GM21723 (cell line): ENCODE measurements around the gene ESYT2.
"Not testable (repeated sequence)": the region's sequence is repeated elsewhere in the genome, so short reads cannot be mapped to it uniquely, and the experiment has no call there.

Experiments used
- ATAC-seq: cut with Tn5 transposase; IDR thresholded peaks from one replicate; pipeline ENCODE4 v1.9.1; 2021; ENCODE audit warnings: mild to moderate bottlenecking, moderate library complexity; ENCODE audit not compliant: unreplicated experiment

ESYT2 gene

DNA sequence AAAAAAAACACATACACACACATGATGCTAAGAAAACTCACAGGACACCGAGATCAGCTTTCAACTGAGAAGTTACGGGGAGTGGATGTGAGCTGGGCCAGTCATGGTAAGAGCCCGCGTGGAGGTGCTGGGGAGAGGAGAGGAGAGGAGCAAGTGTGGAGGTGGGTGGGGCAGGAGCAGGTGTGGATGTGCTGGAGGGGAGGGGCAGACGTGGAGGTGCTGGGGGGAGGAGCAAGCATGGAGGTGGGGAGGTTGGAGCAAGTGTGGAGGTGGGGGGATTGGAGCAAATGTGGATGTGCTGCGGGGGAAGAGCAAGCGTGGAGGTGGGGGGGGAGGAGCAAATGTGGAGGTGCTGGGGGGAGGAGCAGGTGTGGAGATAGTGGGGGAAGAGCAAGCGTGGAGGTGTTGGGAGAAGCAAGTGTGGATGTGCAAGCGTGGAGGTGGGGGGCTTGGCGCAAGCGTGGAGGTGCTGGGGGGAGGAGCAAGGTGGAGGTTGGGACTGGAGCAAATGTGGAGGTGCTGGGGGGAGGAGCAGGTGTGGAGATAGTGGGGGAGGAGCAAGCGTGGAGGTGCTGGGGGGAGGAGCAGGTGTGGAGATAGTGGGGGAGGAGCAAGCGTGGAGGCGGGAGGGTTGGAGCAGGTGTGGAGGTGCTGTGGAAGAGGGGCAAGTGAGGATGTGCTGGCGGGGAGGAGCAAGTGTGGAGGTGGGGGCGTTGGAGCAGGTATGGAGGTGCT is 100.2 kb downstream of the ESYT2 start:
- ATAC-seq: no peak

- ATAC-seq: no peak
Measured at GRCh38 chr7:158727690-158728089, 101.6 kb downstream of the ESYT2 start.

- ATAC-seq: no peak
Measured at GRCh38 chr7:158726277-158726807, 103.0 kb downstream of the ESYT2 start.

DNA sequence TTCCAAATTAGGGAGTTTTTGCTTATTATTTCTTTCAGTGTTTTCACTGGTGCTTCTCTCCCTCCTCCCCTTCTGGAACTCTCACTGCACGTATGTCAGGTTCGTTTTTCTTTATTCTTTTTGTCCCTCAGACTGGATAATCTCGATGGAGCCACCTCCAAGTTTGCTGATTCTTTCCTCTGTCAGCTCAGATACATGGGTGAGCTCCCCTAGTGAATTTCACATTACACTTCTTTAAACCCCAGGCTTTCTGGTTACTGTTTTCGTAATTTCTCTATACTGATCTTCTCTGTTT is 103.9 kb downstream of the ESYT2 start:
- no peak for ATAC-seq

GRCh38 chr7:158724658-158725505 is 104.4 kb downstream of the ESYT2 start:
- ATAC-seq: no peak

DNA sequence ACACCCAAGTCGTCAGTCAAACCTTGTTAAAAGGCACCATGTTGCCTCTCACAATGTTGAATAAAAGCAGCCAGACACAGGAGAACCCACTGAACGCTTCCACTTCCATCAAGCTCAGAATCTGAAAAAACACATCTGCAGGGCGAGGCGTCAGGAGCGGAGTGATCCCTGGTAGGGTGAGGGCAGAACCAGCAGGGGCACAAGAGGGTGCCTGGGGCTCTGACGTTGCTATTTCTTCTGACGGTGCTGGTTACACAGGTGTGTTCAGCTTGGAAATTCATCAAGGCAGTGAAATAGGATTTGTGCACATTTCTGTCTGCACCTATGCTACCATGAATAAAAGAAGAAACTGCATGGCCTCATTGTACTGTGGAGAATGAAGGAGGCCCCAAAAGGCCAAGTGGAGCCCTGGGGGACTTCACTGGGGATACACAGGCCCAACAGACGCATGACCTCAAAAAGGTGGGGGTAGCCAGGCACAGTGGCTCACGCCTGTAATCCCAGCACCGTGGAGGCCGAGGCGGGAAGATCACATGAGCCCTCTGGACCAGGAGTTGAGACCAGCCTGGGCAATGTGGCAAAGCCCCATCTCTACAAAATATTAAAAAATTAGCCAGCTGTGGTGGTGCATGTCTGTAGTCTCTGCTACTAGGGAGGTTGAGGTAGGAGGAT is 105.5 kb downstream of the ESYT2 start:
- ATAC-seq: no peak

- no peak for ATAC-seq
Measured at GRCh38 chr7:158723266-158723665, 106.0 kb downstream of the ESYT2 start.

- no peak for ATAC-seq
Measured at GRCh38 chr7:158722574-158723237, 106.6 kb downstream of the ESYT2 start.

GRCh38 chr7:158720112-158720511 is 109.2 kb downstream of the ESYT2 start:
- no peak for ATAC-seq

DNA sequence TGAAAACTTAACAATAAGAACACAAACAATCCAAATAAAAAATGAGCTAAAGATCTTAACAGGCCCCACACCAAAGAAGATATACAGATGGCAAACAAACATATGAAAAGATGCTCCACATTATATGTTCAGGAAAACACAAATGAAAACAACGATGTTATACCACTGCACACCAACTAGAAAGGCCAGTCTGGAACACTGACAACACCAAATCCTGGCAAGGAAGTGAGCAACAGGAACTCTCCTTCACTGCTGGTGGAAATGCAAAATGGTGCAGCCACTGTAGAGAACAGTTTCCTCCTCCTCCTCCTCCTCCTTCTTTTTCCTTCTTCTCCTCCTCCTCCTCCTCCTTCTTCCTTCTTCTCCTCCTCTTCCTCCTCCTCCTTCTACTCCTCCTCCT is 112.5 kb downstream of the ESYT2 start:
- no peak for ATAC-seq

DNA sequence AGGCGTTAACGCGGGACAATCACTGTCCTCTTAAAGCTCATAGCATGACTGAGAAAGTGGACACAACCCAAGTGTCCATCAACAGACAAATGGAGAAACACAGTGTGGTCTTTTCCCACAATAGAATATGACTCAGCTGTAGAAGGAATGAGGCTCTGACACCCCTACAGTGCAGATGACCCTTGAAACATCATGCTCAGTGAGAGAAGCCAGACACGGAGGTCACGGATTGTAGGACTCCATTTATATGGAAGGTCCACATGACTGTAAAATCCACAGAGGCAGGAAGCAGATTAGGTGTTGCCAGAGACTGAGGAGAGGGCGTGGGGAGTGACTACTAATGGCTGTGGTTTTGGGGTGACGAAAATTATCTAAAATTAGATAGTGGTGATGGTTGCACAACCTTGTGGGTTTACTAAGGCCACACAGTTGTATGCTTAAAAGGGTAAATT is 118.6 kb downstream of the ESYT2 start:
- peak; percentile 75 for ATAC-seq

GRCh38 chr7:158707610-158708009 is 121.7 kb downstream of the ESYT2 start:
- no peak for ATAC-seq

GRCh38 chr7:158706710-158707590 is 122.4 kb downstream of the ESYT2 start:
- no peak for ATAC-seq

DNA sequence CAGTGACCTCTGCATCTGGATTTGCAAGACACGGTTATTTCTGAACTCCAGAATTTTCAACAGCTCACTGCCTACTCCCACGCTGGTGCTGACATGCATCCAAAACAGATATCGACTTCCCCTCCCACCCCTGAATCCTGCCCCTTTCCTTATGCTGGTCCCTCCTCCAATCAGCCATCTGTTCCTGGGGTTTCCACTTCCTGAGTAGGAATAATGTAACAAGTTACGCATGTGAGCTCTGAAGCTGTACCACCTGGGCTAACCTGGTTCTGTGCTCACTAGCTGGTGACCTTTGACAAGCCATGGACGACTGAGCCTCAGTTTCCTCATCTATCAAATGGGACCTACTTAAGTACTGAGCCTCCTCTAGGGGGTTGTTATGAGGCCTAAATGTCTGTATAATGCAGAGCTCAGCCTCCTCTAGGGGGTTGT is 123.0 kb downstream of the ESYT2 start:
- no peak for ATAC-seq

- ATAC-seq: no peak
Measured at GRCh38 chr7:158705234-158705850, 124.0 kb downstream of the ESYT2 start.

DNA sequence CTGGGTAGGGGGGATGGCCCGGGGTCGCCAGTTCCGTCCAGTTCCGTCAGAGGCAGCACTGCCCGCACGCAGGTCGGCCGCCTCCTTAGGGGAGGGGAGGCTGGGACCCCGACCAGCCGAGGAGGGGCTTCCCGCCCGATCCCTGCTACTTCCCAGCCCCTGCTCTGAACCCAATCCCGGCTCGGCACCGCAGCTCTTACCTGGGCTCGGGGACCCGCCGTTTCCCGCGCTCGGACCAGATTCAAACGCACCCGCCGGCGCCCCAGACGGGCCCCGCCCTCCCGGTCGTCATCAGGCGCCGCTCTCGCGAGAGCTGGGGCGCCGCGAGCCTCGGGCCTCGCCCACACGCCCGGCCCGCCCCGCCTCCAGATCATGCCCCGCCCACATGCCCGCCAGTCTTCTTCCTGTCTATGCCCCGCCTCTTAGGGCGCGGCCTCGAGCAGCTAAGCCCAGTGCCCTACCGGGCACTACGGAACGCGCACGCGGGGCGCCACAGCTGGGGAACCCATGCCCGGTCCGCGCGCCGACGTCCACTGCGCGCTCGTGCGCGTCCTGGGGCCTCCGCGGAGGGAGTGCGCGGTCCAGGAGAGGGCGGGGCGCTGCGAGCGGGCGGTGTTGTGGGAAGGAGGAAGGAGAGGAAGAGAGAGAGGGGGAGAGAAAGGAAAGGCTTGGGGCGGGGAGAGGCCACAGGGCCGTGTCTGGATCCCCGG is 124.6 kb downstream of the ESYT2 start, which contains the start of gene NCAPG2:
TSS of gene NCAPG2 (minus strand) at position 281 of the 710 bp plus-strand sequence. CDS start 2,905 bp downstream, outside the sequence.
- peak; percentile 97 for ATAC-seq

- ATAC-seq: not testable (repeated sequence)
Measured at GRCh38 chr7:158703679-158704523, 125.4 kb downstream of the ESYT2 start.

GRCh38 chr7:158702944-158703343 is 126.4 kb downstream of the ESYT2 start:
- no peak for ATAC-seq
